Neural cell (in vitro differentiated cells): Measurements from ENCODE around the gene CRMP1.

Source experiments
- EP300 ChIP-seq: fragments of 450-650 bp; conservative IDR thresholded peaks from 2 replicates; pipeline ENCODE4 v1.6.1; 2014; ENCODE audit warnings: antibody characterized with exemption, mild to moderate bottlenecking, moderate library complexity; ENCODE audit not compliant: poor library complexity, severe bottlenecking
- POLR2AphosphoS5 ChIP-seq: IDR thresholded peaks from 2 replicates; pipeline ENCODE4 v1.6.1; 2012
- TF ChIP-seq, protein P1 (sequence below): fragments of 450-650 bp; IDR thresholded peaks from 2 replicates; pipeline ENCODE4 v1.5.1; 2014; ENCODE audit warnings: antibody characterized with exemption, mild to moderate bottlenecking, moderate library complexity; ENCODE audit not compliant: poor library complexity, severe bottlenecking
- TF ChIP-seq, protein P2 (sequence below): IDR thresholded peaks from 2 replicates; pipeline ENCODE4 v1.6.1; 2012; ENCODE audit warnings: borderline replicate concordance

DNA sequence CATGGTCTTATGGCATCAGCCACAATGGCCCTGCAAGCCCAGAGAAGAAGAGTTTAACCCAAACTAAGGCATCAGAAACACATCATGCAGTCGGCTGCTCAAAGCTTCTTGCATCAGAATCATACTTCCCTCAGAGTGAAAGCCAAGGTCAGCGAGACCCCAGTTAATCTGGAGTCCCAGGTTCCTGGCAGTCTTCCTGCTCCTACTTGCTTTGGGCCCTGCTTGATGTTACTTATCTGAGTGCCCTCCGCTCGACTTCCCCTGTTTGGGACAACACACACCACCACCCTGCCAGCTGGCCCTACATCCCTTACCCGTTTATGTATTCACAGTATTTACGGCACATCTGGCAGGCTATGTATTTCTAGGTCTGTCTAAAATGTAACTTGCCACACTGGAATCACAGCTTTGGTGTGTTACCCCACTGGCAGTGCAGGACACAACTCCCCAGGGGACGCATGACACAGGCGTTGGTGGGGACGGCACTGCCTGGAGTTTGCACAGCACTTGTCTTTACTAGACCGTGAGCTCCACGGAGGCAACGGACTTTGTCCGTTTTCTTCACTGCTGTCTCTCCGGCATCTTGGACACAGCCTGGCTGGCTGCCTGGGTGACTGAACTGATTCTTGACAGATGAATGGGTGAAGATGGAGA lies 22.8 kb downstream of the CRMP1 start:
- TF ChIP-seq, protein P1, sequence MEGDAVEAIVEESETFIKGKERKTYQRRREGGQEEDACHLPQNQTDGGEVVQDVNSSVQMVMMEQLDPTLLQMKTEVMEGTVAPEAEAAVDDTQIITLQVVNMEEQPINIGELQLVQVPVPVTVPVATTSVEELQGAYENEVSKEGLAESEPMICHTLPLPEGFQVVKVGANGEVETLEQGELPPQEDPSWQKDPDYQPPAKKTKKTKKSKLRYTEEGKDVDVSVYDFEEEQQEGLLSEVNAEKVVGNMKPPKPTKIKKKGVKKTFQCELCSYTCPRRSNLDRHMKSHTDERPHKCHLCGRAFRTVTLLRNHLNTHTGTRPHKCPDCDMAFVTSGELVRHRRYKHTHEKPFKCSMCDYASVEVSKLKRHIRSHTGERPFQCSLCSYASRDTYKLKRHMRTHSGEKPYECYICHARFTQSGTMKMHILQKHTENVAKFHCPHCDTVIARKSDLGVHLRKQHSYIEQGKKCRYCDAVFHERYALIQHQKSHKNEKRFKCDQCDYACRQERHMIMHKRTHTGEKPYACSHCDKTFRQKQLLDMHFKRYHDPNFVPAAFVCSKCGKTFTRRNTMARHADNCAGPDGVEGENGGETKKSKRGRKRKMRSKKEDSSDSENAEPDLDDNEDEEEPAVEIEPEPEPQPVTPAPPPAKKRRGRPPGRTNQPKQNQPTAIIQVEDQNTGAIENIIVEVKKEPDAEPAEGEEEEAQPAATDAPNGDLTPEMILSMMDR, result no peak
- TF ChIP-seq POLR2AphosphoS5, result no peak
- no peak for TF ChIP-seq EP300
- TF ChIP-seq, protein P2, sequence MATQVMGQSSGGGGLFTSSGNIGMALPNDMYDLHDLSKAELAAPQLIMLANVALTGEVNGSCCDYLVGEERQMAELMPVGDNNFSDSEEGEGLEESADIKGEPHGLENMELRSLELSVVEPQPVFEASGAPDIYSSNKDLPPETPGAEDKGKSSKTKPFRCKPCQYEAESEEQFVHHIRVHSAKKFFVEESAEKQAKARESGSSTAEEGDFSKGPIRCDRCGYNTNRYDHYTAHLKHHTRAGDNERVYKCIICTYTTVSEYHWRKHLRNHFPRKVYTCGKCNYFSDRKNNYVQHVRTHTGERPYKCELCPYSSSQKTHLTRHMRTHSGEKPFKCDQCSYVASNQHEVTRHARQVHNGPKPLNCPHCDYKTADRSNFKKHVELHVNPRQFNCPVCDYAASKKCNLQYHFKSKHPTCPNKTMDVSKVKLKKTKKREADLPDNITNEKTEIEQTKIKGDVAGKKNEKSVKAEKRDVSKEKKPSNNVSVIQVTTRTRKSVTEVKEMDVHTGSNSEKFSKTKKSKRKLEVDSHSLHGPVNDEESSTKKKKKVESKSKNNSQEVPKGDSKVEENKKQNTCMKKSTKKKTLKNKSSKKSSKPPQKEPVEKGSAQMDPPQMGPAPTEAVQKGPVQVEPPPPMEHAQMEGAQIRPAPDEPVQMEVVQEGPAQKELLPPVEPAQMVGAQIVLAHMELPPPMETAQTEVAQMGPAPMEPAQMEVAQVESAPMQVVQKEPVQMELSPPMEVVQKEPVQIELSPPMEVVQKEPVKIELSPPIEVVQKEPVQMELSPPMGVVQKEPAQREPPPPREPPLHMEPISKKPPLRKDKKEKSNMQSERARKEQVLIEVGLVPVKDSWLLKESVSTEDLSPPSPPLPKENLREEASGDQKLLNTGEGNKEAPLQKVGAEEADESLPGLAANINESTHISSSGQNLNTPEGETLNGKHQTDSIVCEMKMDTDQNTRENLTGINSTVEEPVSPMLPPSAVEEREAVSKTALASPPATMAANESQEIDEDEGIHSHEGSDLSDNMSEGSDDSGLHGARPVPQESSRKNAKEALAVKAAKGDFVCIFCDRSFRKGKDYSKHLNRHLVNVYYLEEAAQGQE, result no peak
